Stromal cell of bone marrow (primary cell): Measurements from ENCODE around the gene RGS14.

Experiments
- DNase-seq: peaks from one replicate; pipeline ENCODE4 v3.0.0-alpha.2; 2012; ENCODE audit warnings: low read depth

RGS14 gene

DNA sequence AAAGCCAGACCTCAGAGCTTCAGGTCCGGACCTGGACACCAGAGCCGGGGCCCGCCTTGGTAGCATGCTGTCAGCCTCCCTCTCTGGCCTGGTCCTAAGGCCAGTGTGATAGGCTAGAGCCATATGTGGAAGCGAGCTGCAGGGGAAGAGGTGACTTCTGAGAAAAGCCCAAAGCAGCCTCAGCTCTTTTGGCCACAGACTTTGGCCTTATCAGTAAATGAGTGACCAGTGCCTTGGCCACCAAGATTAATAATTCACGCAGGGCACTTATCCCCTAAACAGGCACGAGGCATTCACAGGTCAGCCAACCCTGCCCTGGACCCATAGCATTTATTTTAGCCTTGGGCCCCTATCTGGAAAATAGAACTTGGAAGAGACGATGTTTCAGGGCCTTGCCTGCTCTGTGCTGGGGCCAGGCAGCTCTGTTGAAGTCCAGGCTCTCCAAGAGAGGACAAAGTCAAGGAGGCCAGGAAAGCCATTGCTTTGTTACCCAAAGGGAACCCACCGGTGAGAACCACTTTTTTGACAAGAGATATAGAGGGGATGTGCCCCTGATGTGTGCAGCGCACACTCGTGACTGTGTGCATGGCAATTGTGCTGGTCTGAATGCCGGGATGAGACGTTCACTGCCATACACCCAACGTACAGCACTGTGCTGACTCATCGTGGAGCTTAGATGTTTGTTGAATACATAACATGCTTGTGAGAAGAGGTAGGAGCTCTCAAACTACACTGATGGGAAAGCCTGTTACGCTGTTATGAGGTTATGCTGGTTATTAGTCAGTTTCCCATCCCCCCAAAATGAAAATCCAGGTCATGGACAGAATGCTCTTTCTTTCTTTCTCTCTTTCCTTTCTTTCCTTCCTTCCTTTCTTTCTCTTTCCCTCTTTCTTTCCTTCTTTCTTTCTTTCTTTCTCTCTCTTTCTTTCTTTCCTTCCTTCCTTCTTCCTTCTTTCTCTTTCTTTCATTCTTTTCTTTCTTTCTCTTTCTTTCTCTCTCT is 21.5 kb downstream of the RGS14 start:
- no peak for DNase-seq

DNA sequence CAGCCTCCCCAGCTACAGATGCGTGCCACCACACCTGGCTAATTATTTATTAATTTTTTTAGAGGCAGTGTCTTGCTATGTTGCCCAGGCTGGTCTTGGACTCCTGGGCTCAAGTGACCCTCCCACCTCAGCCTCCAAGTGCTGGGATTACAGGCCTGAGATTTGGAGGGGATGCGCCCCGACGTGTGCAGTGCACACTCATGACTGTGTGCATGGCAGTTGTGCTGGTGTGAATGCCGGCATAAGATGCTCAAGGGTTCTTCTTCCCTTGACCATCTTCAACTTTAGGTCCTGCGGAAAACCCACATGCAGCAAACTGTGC is 23.0 kb downstream of the RGS14 start:
- DNase-seq: no peak

DNA sequence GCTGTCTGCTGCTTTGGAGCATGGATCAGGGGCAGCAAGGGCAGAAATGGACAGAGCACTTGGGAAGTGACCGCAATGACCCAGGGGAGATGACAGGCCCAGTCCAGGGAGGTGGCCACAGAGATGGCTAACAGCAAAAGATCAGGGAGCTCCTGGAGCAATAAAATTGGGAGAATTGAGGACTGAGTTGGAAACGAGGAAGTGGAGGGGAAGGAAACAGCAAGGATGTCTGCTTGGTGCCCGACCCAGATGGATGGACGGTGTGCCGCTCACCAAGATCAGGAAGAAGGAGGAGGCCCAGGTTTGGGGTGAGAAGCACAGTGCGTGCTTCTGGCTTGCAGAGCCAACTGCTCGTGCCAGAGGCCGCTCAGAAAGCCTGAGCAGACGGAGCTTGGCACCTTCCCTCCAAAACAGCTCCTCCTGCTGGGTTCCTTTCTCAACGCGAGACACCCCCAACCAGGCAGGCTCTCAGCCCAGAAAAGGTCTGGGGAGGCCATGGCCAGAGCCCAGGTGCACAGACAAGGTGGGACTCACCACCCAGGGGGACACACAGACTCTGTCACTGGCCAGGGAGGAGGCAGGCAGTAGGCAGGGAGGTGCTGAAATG is 24.8 kb downstream of the RGS14 start:
- DNase-seq: no peak

DNA sequence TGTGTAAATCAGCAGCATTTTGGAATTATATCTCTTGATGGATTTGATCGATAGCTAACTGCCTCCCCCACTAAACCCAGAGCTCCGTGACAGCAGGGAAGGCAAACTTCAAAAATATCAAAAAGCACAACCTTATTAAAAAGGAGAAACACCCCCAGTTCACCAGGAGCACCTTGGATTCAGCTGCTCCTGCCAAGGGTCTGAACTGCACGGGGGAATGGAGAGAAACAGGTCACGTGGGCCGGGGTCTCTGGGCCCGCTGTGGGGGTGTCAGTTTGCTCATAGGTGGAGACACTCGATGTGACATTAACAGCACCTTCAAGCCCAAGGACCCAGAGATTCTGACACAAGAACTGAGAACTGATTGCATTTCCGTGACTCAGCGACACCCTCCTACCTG is 25.5 kb downstream of the RGS14 start:
- no peak for DNase-seq

DNA sequence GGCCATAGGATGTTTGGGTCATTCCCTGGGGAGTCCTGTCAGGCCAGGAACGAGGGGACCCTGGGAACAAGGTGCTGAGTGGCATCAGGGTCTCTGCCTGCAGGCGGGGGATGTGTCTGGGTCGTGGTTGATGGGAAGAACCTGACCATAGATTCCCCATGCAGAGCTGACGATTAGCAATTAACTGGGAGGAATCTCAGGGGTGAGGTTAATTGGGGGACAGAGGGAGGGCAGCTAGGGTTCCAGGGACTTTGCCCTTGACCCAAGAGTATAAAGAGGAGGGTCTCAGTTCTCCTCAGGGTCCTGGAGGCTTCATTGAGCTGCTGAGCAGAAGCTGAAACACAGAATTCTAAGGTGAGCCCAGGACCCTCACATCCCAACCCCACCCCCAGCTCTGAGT is 26.4 kb downstream of the RGS14 start, which contains the start of gene SLC34A1:
TSS of gene SLC34A1 (plus strand) at position 301 of the 400 bp plus-strand sequence. CDS start 1,308 bp downstream, outside the sequence.
- no peak for DNase-seq

DNA sequence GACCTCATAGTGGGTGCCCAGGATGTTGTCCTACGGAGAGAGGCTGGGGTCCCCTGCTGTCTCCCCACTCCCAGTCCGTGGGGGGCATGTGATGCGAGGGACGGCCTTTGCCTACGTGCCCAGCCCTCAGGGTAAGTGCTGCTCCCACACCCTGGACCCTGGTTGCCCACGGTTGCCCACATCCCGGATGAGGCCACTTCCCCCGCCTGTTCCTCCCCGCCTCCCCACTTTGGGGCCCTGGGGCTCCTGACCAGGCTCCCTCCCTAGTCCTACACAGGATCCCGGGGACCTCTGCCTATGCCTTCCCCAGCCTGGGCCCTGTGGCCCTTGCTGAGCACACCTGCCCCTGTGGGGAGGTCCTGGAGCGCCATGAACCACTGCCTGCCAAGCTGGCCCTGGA is 28.0 kb downstream of the RGS14 start:
- no peak for DNase-seq

DNA sequence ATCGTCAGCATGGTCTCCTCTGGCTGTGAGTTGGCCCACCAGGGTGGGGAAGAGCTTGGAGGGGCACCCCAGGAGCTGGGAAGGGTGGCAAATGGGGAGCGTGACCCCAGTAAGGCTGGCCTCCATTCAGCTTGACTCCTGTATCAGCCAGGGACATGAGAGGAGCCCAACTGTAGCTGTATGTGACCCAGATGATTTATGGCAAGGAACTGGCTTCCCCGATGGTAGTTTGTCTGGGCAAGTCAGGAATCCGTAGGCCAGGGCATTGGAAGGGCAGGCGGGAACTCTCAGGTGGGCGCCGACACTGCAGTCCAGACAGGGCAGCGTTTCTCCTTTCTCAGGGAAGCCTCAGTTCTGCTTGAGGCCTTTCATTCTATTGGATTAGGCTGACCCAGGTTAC is 28.8 kb downstream of the RGS14 start:
- DNase-seq: no peak

DNA sequence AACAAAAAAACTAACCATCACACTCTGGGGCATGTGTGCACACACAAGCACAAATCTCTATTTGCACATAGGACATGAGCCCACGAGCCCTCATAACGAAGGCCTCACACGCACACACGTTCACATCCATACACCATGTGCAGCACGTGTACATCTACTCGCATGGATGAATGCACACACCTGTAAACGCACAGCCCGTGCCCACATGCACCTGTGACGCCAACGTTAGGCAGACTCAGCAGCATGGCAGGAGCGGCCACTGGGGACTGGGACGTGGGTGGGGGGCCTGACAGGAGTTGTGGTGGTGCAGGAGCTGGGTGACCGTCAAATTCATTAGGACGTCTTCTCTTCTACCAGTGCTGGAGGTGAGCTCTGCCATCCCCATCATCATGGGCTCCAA is 29.7 kb downstream of the RGS14 start:
- DNase-seq: no peak

DNA sequence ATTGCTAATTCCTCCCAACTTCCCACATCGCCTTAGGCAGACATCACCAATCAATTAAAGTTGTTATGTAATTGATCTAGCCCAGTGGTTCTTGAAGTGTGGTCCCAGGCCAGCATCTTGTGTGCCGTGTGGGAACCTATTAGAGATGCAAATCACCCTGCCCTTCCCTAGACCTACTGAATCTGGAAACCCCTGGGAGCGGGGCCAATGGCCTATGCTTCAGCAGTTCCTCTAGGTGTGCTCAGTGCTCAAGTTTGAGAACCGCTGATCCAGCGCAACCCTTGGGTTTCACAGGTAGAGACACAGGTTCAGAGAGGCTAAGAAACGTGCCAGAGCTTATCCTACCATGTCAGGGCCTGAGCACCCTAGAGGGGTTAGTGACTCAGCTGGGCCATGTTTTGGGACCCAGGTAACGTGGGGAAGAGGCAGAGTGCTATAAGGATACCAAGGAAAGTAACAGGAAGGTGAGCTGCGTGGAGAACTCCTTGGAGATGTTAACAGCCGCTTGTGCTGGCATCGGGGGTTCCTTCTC is 30.9 kb downstream of the RGS14 start:
- no peak for DNase-seq

DNA sequence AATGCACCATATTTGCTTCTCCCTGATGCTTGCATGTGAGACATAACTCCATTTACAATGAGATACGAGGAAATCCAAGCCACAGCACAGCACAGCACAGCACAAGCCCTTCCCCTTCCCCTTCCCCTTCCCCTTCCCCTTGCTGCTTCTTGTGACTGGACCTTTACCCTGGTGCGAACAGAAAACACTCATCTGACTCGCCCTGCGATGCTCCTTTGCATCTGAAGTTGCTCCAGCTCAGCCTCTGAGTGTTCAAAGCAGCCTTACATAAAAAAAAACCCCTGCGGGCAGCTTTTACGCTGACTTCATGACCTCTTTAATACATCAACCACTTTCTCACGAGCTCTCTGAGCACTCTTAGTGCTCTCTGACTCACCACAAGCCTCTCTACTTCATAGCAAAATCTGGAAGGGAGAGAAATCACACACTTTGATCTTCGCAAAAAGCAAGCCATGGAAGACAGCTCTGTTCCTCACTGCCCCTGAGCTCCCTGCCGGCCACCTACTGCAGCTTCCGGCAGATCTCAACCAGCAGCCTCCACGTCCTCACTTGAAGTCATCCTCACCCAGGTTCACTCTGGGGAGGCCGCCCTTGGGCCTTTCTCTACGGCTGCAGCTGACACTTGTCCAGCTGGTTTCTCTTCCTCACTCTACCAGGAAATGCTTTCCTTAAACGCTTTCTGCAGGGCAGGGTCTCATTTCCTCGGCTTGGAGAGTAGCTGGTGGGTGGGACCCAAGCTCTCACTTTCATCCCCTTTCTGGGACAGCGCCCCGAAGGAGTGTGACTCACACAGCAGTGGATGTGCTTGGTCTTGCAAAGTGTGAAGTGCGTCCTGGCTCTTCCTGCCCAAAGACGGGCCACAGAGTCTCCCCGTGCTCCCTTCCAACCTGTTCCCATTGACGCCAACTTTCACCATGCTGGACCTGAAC is 31.8 kb downstream of the RGS14 start:
- peak; percentile 90 for DNase-seq

DNA sequence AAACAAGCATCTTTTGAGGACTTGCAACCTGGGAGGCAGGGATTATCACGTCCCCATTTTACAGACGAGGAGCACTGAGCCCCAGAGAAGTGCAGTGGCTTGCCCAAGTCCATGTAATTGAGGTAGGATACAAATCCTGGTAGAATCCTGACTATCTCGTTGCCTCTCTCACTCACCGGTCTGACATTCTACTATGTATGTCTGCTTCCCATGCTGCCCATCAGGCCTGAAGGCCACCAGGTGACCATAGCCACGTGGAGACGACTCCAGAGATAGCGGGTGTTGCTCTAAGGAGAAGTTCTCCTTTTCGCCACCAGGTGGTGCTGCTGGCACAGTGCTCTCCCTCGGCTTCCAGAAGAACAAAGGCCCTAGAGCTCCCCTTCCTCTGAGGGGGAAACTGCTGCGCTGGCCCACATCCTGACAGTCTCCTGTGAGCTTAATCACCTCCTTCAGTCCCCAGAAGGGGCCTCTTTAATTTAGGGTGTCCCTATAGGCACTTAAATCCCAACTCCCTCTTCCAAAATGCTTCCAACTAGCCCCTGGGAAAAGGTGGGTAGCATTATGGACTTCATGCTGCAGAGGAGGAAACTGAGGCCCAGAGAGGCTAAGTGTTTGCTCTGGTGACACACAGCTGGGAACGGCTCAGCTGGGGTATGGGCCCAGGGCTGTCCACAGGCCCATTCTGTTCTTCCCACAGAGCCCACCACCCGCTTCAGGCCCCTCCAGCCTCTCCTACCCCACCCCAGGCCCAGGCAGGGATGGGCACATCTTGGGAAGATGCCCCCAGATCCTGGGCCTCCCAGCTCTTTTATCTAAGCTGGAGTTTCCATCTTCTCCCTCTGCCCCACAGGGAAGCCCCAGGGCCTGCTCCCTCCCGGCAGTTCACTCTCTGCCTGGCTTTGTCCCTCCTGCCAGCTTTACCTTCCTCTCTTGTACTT is 32.9 kb downstream of the RGS14 start:
- no peak for DNase-seq

DNA sequence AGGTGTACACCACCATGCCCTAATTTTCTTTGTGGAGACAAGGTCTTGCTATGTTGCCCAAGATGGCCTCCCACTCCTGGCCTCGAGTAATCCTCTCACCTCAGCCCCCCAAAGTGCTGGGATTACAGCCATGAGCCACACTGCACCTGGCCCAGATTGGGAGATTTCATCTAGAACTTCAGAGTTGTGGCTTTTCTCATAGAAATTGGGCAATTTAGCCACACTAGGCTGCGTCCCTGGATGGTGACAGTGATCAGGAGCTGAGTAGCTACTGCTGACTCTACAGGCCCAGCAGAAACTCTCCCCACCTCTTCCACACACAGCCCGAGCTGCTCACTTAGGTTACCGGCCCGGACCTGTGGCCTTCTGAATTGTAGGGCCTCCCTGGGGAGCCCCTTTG is 35.0 kb downstream of the RGS14 start:
- no peak for DNase-seq

DNA sequence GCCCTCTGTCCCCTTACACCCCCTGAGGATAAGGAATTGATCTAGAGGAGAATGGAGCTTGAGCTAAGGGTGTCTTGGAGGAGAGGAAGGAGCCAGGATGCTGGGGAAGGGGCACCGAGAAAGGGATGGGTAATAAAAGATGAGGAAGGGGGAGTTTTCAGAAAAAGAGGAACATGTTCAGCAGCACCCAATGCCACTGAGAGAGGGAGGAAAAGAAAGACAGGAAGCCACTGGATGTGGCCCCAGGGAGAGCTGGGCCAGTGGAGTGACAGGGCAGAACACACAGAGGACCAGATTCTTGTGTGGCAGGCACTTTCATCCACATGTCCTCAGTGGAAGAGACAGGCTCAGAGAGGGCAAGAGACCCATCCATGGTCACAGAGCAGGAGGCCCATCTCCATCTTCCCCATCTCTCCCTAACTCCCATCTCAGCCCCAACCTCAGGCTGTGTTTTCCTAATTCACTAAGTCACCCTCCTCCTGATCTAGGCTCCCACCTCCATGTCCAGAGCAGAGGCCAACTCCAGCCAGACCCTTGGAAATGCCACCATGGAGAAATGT is 35.6 kb downstream of the RGS14 start:
- DNase-seq: no peak

DNA sequence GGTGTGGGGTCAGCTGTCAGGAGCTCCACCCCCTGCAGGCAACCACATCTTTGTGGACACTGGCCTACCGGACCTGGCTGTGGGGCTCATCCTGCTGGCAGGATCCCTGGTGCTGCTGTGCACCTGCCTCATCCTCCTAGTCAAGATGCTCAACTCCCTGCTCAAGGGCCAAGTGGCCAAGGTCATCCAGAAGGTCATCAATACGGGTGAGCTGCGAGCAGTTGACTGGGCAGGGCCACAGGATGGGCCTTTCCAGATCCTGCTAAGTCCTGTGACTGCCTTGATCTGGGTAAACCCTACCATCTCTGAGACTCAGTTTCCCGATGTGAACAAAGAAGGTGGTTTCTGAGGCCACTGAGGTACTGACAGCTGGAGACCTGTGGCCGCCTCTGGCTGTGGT is 36.3 kb downstream of the RGS14 start:
- DNase-seq: no peak

DNA sequence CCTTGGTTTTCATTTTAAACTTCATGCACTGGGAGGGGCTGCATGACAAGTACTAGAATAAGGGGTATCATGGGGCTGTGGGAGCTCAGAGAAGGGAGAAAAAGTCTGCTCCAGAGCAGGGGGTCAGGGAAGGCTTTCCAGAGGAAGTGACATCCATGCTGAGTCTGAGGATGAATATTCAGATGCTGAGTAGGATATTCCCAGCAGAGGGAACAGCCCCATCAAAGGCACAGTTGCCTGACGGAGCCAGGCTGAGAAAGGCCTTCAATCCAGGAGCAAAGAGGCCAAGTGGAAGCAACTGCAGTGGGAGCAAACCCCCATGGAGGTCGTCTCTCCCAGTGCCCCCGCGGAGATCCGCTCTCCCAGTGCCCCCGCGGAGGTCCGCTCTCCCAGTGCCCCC is 38.4 kb downstream of the RGS14 start:
- DNase-seq: no peak

DNA sequence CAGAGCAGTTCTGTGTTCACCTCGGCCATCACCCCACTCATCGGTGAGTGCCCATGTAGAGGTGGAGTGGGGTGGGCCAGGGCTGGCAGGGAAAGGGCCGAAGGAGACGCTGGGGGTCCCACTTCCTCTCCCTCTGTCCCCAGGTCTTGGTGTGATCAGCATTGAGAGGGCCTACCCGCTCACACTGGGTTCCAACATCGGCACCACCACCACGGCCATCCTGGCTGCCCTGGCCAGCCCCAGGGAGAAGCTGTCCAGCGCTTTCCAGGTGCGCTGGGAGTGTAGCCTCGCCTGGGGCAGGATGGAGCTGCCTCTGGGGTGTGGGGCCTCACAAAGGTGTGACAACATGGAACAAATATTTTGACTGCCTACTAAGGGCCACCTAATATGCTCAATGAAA is 39.1 kb downstream of the RGS14 start:
- no peak for DNase-seq

DNA sequence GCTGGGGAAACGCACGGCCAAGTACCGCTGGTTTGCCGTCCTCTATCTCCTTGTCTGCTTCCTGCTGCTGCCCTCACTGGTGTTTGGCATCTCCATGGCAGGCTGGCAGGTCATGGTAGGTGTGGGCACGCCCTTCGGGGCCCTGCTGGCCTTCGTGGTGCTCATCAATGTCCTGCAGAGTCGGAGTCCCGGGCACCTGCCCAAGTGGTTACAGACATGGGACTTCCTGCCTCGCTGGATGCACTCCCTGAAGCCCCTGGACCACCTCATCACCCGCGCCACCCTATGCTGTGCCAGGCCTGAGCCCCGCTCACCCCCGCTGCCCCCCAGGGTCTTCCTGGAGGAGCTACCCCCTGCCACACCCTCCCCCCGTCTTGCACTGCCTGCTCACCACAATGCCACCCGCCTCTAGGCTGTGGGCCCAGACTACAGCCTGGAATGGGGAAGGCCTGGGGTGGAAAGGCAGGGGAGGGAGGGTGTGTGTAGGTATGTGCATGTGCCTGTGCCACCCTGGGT is 40.2 kb downstream of the RGS14 start:
- DNase-seq: no peak

DNA sequence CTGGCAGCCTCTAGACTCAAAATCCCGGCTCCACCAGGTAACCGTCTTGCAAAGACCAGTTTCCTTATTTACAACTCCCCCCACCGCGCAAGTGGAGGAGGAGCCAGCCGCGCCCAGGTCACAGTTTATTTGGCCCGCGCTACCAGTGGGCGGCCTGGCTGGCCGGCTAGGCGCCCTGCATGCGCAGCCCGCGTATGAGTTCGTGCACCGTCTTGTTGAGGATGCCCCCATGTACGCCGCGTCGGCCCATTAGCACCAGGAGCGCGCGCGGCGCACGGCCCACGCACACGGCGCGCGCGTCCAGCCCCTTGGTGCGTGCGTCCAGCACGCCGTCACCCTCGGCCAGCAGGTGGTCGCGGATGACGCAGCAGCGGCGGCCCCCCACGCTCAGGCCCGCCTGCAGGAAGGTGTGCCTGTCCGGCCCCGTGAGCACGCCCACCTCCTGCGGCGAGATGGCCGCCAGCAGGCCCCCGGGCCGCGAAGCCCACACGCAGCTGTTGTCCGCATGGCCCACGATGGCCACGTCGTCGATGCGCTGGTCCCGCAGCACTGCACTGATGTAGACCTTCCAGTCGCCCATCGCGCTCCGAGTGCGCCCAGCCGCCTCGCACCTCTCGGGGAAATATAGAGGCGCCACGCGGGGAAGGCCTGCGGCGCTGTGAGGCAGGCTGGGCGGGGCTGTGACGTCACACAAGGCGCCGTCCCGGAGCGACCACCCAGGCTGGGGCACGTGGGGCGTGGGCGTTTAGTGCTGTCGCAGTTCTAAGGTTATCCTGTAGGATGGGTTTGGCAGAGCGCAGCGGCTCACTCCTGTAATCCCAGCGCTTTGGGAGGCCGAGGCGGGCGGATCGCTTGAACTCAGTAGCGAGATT is 42.5 kb downstream of the RGS14 start, which contains the start of gene PFN3:
TSS of gene PFN3 (minus strand) at position 665 of the 872 bp plus-strand sequence. CDS start at position 580, 85 bp downstream.
- no peak for DNase-seq
